ENCODE results near the gene PACRG. TPM values are rescaled to one million over a fixed set of nuclear protein-coding genes. Genes with fewer than 3 reads are reported as not detected.

Gene PACRG
- total and polyA plus RNA-seq, 9 donors: 1.2 to 2.7 (median 1.9) TPM

DNA sequence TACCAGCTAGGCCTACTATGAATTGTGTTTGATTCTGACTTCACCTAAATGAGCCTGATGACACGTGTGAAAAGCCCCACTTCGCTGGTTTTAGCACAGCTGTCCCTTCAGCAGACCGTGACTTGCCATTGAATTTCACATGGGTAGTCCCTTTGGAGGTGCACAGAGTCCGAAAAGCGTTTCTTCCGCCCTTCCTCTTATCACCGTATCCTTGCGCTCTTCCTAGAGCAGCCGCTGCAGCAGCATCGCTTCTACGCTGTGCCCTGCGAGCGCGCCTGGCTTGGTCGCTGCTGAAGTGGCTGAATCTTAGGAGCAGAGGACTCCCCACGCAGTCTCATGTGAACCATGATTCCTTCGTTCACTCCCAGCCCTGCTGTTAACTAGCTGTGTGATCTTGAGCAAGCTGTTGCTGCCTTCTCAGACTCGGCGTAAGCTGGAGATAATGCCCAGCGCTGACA is 127.0 kb downstream of the PACRG start:
- Histone ChIP-seq H3K4me1 (ENCODE audit: control insufficient read depth, insufficient read depth, low read length) (peaks cover 5% of the 10 kb centered on the region), H3K27ac (ENCODE audit: low read length) (no peak overlapping the region), H3K9me3 (replicated peaks; ENCODE audit: control insufficient read depth, low read depth, low read length) (no peaks in the 10 kb centered on the region), H3K36me3 (ENCODE audit: control insufficient read depth, insufficient read depth, low read length) (no peaks in the 10 kb centered on the region), H3K27me3 (ENCODE audit: control insufficient read depth, insufficient read depth, low read length) (no peaks in the 10 kb centered on the region), H3K4me3 (ENCODE audit: low read length) (no peak overlapping the region)
- WGBS (ENCODE audit: insufficient coverage): 83% methylated on average over 16 of the region's 20 CpGs
- DNase-seq: no peak

DNA sequence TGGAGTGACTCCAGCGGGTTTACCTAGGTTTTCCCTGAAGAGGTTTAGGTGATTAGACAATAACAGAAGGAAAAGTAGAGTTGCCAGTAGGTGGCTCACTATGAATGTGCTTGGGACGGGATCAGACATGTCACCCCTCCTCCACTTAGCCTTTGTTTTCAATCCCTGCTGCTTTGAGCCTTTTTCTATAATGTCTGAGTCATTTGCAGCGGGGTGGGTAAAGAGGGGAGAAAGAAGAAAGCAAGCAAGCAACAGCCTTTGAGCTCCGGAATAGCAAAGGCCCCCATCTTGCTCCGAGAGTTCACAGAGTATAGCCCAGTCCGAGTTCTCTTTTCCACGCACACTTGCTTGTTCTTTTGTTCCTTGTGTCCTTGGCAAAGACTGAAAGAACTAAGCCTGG is 129.1 kb downstream of the PACRG start:
- H3K27me3 ChIP-seq (ENCODE audit: control insufficient read depth, insufficient read depth, low read length): no peaks in the 10 kb centered on the region
- peak overlapping the region; percentile 16 for H3K4me3 ChIP-seq (ENCODE audit: low read length)
- H3K9me3 ChIP-seq (replicated peaks; ENCODE audit: control insufficient read depth, low read depth, low read length): no peaks in the 10 kb centered on the region
- H3K27ac ChIP-seq (ENCODE audit: low read length): peak overlapping the region; percentile 77
- 46% methylated on average over 3 of the region's 7 CpGs for WGBS (ENCODE audit: insufficient coverage)
- peaks cover 5% of the 10 kb centered on the region for H3K4me1 ChIP-seq (ENCODE audit: control insufficient read depth, insufficient read depth, low read length)
- peak; percentile 93 for DNase-seq
- H3K36me3 ChIP-seq (ENCODE audit: control insufficient read depth, insufficient read depth, low read length): no peaks in the 10 kb centered on the region

DNA sequence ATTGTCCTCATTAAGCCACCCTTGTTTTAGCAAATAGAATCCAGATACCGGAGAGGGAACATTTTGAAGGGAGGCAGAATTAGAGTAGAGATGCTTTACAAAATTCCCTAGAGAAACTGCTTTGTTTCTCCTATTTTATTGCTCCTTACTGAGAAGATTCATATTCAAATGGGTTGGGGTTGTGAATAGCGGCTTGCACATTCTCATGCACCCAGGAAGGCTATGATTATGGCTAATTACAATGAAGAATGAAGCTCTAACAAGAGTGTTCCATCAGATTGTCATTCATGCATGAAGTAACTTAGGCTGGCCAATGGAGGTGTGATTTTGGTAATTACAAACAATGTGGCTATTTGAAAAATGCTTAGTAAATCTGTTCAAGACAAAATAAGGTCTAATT is 129.6 kb downstream of the PACRG start:
- no CpG with 5 or more reads among the region's 2 CpGs for WGBS (ENCODE audit: insufficient coverage)
- Histone ChIP-seq H3K4me3 (ENCODE audit: low read length) (no peak overlapping the region), H3K4me1 (ENCODE audit: control insufficient read depth, insufficient read depth, low read length) (peaks cover 5% of the 10 kb centered on the region), H3K27ac (ENCODE audit: low read length) (peak overlapping the region; percentile 77), H3K9me3 (replicated peaks; ENCODE audit: control insufficient read depth, low read depth, low read length) (no peaks in the 10 kb centered on the region), H3K27me3 (ENCODE audit: control insufficient read depth, insufficient read depth, low read length) (no peaks in the 10 kb centered on the region), H3K36me3 (ENCODE audit: control insufficient read depth, insufficient read depth, low read length) (no peaks in the 10 kb centered on the region)
- DNase-seq: no peak

DNA sequence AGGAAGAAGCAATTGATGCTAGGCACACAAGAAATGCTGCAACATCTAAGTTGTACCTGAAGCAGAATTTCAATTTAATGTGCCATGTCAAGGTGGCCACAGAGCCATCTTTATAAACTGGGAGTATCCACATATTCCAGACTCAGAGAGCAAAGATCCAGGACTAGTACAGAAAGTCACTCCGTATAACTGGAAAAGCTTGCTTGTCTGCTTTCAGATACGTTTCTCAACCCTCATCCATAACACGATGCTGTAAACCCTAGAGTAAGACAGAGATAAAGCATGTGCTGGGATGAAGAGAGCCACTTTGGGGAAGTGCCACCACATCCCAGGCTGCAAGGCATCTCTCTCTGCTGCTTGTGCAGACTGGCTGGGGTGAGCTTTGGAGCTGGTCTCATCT is 134.7 kb downstream of the PACRG start:
- Histone ChIP-seq H3K27ac (ENCODE audit: low read length) (no peak overlapping the region), H3K4me3 (ENCODE audit: low read length) (no peak overlapping the region), H3K27me3 (ENCODE audit: control insufficient read depth, insufficient read depth, low read length) (no peaks in the 10 kb centered on the region), H3K4me1 (ENCODE audit: control insufficient read depth, insufficient read depth, low read length) (no peaks in the 10 kb centered on the region), H3K36me3 (ENCODE audit: control insufficient read depth, insufficient read depth, low read length) (no peaks in the 10 kb centered on the region), H3K9me3 (replicated peaks; ENCODE audit: control insufficient read depth, low read depth, low read length) (no peaks in the 10 kb centered on the region)
- no peak for DNase-seq
- WGBS (ENCODE audit: insufficient coverage): no CpG with 5 or more reads among the region's 3 CpGs

DNA sequence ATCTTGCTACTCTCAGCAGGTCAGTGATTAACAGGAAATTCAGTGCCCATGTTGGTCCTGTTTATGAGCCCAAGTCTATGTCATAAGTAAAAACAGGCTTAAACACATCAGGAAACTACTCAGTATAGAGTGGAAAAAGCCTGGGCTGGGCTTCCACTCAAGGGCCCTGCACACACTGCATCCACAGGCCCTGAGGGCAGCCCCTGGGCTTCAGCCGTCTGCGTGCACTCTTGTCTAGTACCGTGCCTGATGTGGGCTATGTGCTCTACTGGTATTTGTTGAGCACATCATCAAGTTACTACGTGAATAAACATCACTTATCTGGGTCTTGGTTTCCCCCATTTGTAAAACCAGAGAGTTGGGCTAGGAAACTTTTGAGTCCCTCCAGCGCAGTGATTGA is 135.2 kb downstream of the PACRG start:
- 75% methylated on average over 2 of the region's 5 CpGs for WGBS (ENCODE audit: insufficient coverage)
- Histone ChIP-seq H3K4me1 (ENCODE audit: control insufficient read depth, insufficient read depth, low read length) (no peaks in the 10 kb centered on the region), H3K4me3 (ENCODE audit: low read length) (no peak overlapping the region), H3K9me3 (replicated peaks; ENCODE audit: control insufficient read depth, low read depth, low read length) (no peaks in the 10 kb centered on the region), H3K27ac (ENCODE audit: low read length) (no peak overlapping the region), H3K27me3 (ENCODE audit: control insufficient read depth, insufficient read depth, low read length) (no peaks in the 10 kb centered on the region), H3K36me3 (ENCODE audit: control insufficient read depth, insufficient read depth, low read length) (no peaks in the 10 kb centered on the region)
- DNase-seq: no peak

DNA sequence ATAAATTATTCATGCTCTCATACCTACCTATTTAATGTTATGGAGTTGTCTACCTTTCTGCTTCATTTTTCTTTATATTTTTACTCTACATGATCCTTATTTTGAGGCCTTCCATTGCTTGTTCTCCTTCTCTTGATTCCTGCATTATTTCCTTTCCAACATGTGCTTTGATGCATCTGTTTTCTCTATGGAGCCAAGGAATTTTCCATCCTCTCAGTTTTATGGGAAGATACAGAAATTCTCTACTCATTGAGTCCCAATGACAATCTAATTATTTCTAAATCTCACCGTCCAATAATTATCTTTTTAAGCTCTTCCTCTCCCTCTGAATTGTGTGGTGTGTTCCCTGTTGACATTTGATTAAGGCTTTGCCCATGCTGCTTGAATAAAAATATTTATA is 136.0 kb downstream of the PACRG start:
- Histone ChIP-seq H3K27ac (ENCODE audit: low read length) (no peak overlapping the region), H3K36me3 (ENCODE audit: control insufficient read depth, insufficient read depth, low read length) (no peaks in the 10 kb centered on the region), H3K4me3 (ENCODE audit: low read length) (no peak overlapping the region), H3K4me1 (ENCODE audit: control insufficient read depth, insufficient read depth, low read length) (no peaks in the 10 kb centered on the region), H3K27me3 (ENCODE audit: control insufficient read depth, insufficient read depth, low read length) (no peaks in the 10 kb centered on the region), H3K9me3 (replicated peaks; ENCODE audit: control insufficient read depth, low read depth, low read length) (no peaks in the 10 kb centered on the region)
- WGBS (ENCODE audit: insufficient coverage): no CpG with 5 or more reads among the region's 1 CpG
- DNase-seq: peak; percentile 79

DNA sequence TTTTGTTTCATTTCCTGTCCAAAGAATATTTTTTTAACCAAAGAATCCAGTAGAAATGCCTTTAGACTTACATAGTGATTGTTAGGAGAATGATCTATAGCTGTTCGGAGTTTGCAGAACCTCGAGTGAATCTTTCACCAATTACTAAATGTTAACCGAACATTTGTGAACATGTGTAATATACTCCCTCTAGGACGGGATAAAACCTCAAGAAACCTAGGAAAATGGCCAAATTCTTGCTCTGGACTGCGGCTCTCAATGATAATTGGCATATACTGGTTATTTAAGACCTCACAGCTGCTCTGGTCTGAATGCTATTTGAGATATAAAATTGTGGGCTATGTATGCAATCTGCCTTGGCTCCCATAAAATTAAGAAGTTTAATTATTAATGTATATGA is 137.1 kb downstream of the PACRG start:
- H3K9me3 ChIP-seq (replicated peaks; ENCODE audit: control insufficient read depth, low read depth, low read length): no peaks in the 10 kb centered on the region
- 0% methylated on average over 1 of the region's 5 CpGs for WGBS (ENCODE audit: insufficient coverage)
- H3K4me3 ChIP-seq (ENCODE audit: low read length): no peak overlapping the region
- peak; percentile 90 for DNase-seq
- no peaks in the 10 kb centered on the region for H3K27me3 ChIP-seq (ENCODE audit: control insufficient read depth, insufficient read depth, low read length)
- no peaks in the 10 kb centered on the region for H3K36me3 ChIP-seq (ENCODE audit: control insufficient read depth, insufficient read depth, low read length)
- H3K27ac ChIP-seq (ENCODE audit: low read length): peak overlapping the region; percentile 4
- H3K4me1 ChIP-seq (ENCODE audit: control insufficient read depth, insufficient read depth, low read length): no peaks in the 10 kb centered on the region

DNA sequence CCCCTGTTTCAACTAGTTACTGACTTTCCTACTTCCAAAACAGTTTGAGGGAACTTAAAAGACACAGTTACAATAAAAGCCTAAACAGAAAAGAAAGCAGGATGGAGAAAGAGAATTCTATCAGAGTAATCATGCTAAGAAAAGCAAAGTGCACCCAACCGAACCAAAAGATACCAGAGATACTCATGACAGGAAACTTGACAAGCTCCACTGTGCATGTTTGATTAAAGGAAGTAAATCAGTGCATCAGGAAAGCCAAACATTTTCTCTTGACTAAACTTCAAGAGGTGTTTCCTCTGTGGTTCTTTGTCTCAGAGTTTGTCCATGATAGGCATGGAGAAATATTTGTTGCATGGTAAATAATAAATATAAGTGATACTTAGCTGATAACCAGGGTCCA is 138.9 kb downstream of the PACRG start:
- H3K36me3 ChIP-seq (ENCODE audit: control insufficient read depth, insufficient read depth, low read length): no peaks in the 10 kb centered on the region
- WGBS (ENCODE audit: insufficient coverage): no CpG with 5 or more reads among the region's 1 CpG
- H3K27ac ChIP-seq (ENCODE audit: low read length): no peak overlapping the region
- H3K9me3 ChIP-seq (replicated peaks; ENCODE audit: control insufficient read depth, low read depth, low read length): no peaks in the 10 kb centered on the region
- H3K4me3 ChIP-seq (ENCODE audit: low read length): no peak overlapping the region
- H3K27me3 ChIP-seq (ENCODE audit: control insufficient read depth, insufficient read depth, low read length): no peaks in the 10 kb centered on the region
- no peak for DNase-seq
- H3K4me1 ChIP-seq (ENCODE audit: control insufficient read depth, insufficient read depth, low read length): no peaks in the 10 kb centered on the region

DNA sequence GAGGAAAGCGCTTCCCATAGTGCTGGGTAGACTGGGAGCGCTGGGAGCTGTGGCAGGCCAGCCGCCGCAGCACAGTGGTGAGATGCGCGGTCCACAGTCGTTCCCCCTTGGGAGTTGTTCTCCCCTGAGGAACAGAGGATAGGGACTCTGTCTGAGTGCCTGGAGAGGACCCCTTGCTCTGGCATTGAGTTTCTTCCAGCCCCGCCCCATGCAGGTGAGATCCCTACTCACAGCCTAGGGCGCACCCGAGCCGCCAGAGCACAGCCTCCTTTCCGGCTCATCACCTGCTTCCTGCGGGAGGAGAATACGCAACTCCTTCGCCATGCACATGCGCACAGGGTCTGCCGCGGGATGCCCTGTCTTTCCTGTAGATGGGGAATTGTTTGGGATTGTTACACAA is 140.6 kb downstream of the PACRG start:
- DNase-seq: no peak
- Histone ChIP-seq H3K36me3 (ENCODE audit: control insufficient read depth, insufficient read depth, low read length) (no peaks in the 10 kb centered on the region), H3K27me3 (ENCODE audit: control insufficient read depth, insufficient read depth, low read length) (no peaks in the 10 kb centered on the region), H3K9me3 (replicated peaks; ENCODE audit: control insufficient read depth, low read depth, low read length) (no peaks in the 10 kb centered on the region), H3K4me1 (ENCODE audit: control insufficient read depth, insufficient read depth, low read length) (peaks cover 2% of the 10 kb centered on the region), H3K27ac (ENCODE audit: low read length) (no peak overlapping the region), H3K4me3 (ENCODE audit: low read length) (no peak overlapping the region)
- 85% methylated on average over 4 of the region's 18 CpGs for WGBS (ENCODE audit: insufficient coverage)

DNA sequence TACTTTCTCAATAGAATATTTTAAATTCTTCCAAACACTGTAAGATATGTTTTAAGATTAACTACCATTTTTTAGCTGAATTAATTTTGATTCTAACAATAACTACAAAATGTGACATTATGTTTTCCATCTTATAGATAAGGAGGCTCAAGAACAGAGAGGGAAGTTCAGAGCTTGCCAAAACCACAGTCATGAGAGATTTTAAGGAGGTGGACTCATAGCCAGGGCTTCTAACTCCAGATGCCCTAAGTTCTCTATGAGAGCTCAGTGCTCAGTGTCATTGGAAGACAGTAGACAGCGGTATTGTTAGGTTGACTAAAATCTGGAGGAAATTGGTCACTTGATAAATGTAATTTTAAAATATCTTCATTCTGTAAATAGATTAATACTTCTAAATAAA is 144.2 kb downstream of the PACRG start:
- H3K36me3 ChIP-seq (ENCODE audit: control insufficient read depth, insufficient read depth, low read length): no peaks in the 10 kb centered on the region
- H3K9me3 ChIP-seq (replicated peaks; ENCODE audit: control insufficient read depth, low read depth, low read length): no peaks in the 10 kb centered on the region
- H3K4me1 ChIP-seq (ENCODE audit: control insufficient read depth, insufficient read depth, low read length): peaks cover 5% of the 10 kb centered on the region
- no peak for DNase-seq
- no peaks in the 10 kb centered on the region for H3K27me3 ChIP-seq (ENCODE audit: control insufficient read depth, insufficient read depth, low read length)
- no CpG with 5 or more reads among the region's 1 CpG for WGBS (ENCODE audit: insufficient coverage)
- no peak overlapping the region for H3K27ac ChIP-seq (ENCODE audit: low read length)
- no peak overlapping the region for H3K4me3 ChIP-seq (ENCODE audit: low read length)

DNA sequence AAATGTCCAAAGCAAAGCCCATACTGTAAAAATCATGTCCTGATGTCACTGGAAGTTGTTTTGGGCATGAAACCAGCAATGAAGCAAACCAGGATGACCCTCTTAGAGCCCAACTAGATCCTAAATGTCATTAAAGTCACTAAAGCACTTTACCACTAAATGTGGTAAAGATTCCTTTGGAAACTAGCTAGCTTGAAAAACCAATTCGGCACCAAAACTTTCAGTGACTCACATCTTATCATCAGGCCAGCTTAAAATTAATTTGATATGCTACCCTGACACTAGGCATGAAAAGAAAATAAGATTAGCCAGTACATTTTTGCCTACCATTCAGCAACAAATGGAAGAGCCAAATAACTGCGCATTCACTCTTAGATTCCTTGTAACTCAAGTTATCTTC is 145.8 kb downstream of the PACRG start:
- no CpG with 5 or more reads among the region's 2 CpGs for WGBS (ENCODE audit: insufficient coverage)
- Histone ChIP-seq H3K4me3 (ENCODE audit: low read length) (no peak overlapping the region), H3K27ac (ENCODE audit: low read length) (no peak overlapping the region), H3K9me3 (replicated peaks; ENCODE audit: control insufficient read depth, low read depth, low read length) (no peaks in the 10 kb centered on the region), H3K36me3 (ENCODE audit: control insufficient read depth, insufficient read depth, low read length) (no peaks in the 10 kb centered on the region), H3K4me1 (ENCODE audit: control insufficient read depth, insufficient read depth, low read length) (peaks cover 5% of the 10 kb centered on the region), H3K27me3 (ENCODE audit: control insufficient read depth, insufficient read depth, low read length) (no peaks in the 10 kb centered on the region)
- peak; percentile 40 for DNase-seq

Measured in muscle of leg (tissue), 11 donors.